Measurements from ENCODE around the gene ST8SIA6. TPM values are rescaled to one million over a fixed set of nuclear protein-coding genes. Genes with fewer than 3 reads are reported as not detected.

The ST8SIA6 gene
- total and polyA plus RNA-seq, 5 donors from 2014 or later: 5.6 to 10.8 (median 9.0) TPM

Other genes starting within 250 kb of the ST8SIA6 start
- gene VIM, start 226.4 kb downstream of the ST8SIA6 start, total RNA-seq: 1,005 TPM
- 100 to 1,000 TPM; 430 to 556 (median 487) TPM for gene VIM, start 226.4 kb downstream of the ST8SIA6 start, polyA plus RNA-seq
- 22.0 TPM for gene HACD1, start 162.8 kb upstream of the ST8SIA6 start, total RNA-seq
- 10 to 100 TPM; 28.4 to 65.8 (median 47.0) TPM for gene HACD1, start 162.8 kb upstream of the ST8SIA6 start, polyA plus RNA-seq
- gene STAM, start 189.6 kb upstream of the ST8SIA6 start, total RNA-seq: 154 TPM
- 10 to 100 TPM; 48.0 to 93.3 (median 67.0) TPM for gene STAM, start 189.6 kb upstream of the ST8SIA6 start, polyA plus RNA-seq